Spleen (tissue), 7 donors: ENCODE results near the gene ACBD5.

Source experiments
- POLR2A ChIP-seq, 3 donors: fragments of 450-650 bp; IDR thresholded peaks; one replicate each; pipeline ENCODE4 v1.5.1; 2017; ENCODE audit warnings: antibody characterized with exemption in 3 of 3, mild to moderate bottlenecking in 1 of 3
- TF ChIP-seq, protein P1 (sequence below), 11 experiments: fragments of 200-600 bp in 7 of 11; fragments of 450-650 bp in 4 of 11; sonication (generic) in 4 of 11; IDR thresholded peaks in 8 of 11; conservative IDR thresholded peaks in 3 of 11; 1 replicate in 7 of 11; 2 replicates in 4 of 11; pipeline versions ENCODE4 v1.4.0 to v1.8.0; 2016 to 2021; ENCODE audit warnings: antibody characterized with exemption in 11 of 11, inconsistent platforms in 4 of 11, mild to moderate bottlenecking in 1 of 11
- donor health status: DM: no; HTN: no; CAD: no; lungs with moderate emphysema.
- donor health status: DM: no; HTN: no; CAD: no.
- donor health status: DM: no; HTN: no; CAD: no.

DNA sequence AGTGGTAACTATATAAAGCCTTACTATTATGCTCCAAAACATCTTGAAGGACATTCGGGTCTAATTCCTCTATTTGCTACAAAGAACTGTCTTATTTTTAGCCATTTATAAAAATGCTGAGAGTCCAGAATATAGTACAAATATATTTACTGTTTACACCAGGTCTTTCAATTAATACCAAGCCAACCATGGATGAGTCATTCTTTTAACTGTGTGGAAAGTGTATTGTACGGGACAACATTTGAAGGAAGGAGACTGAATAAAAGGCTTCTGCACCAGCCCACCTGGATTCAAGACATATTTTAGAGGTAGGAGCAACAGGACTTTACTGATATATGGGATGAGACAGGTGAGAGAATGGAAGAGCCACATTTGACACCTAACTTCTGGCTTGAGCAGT is 50.1 kb downstream of the ACBD5 start:
- TF ChIP-seq, protein P1, sequence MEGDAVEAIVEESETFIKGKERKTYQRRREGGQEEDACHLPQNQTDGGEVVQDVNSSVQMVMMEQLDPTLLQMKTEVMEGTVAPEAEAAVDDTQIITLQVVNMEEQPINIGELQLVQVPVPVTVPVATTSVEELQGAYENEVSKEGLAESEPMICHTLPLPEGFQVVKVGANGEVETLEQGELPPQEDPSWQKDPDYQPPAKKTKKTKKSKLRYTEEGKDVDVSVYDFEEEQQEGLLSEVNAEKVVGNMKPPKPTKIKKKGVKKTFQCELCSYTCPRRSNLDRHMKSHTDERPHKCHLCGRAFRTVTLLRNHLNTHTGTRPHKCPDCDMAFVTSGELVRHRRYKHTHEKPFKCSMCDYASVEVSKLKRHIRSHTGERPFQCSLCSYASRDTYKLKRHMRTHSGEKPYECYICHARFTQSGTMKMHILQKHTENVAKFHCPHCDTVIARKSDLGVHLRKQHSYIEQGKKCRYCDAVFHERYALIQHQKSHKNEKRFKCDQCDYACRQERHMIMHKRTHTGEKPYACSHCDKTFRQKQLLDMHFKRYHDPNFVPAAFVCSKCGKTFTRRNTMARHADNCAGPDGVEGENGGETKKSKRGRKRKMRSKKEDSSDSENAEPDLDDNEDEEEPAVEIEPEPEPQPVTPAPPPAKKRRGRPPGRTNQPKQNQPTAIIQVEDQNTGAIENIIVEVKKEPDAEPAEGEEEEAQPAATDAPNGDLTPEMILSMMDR (IDR thresholded peaks at IDR 0.05 in 8 of 11, conservative IDR thresholded peaks at IDR 0.05 in 3 of 11): no peak
- TF ChIP-seq POLR2A (IDR thresholded peaks at IDR 0.05): no peak
